H1 (cell line): ENCODE measurements around the gene CNTN5. TPM values are rescaled to one million over a fixed set of nuclear protein-coding genes. Genes with fewer than 3 reads are reported as not detected.

ENCODE experiments used
- CHD1 ChIP-seq: IDR thresholded peaks from 2 replicates; pipeline ENCODE4 v1.6.1; 2012; ENCODE audit warnings: low read depth, low read length, improper control_type of control experiment
- CTBP2 ChIP-seq: IDR thresholded peaks from 2 replicates; pipeline ENCODE4 v1.7.0; 2011; ENCODE audit warnings: borderline replicate concordance, mild to moderate bottlenecking, moderate library complexity, mixed read lengths, low read length; ENCODE audit not compliant: insufficient read depth, insufficient read length
- TEAD4 ChIP-seq: IDR thresholded peaks from 2 replicates; pipeline ENCODE4 v1.6.1; 2012; ENCODE audit warnings: low read depth, low read length, inconsistent platforms, mixed read lengths
- polyA plus RNA-seq, 7 experiments: library from polyadenylated mRNA; depleted of rRNA in 3 of 7; stranded (reverse) in 5 of 7; unstranded in 2 of 7; fragments of >200 nt in 5 of 7; fragments of 200-250 nt in 2 of 7; gene quantifications; 1 replicate in 5 of 7; 2 replicates in 1 of 7; 4 replicates in 1 of 7; pipeline versions ENCODE4 v1.2.1 to v1.2.3, GENCODE V29; 2011 to 2013; ENCODE audit warnings: missing spikeins in 2 of 7, mixed read lengths in 2 of 7
- total RNA-seq: library from RNA; stranded (reverse); fragmentation: NEBNext Ultra II Directional; extraction: Animal tissue kit (Norgen Biotek cat#: 25700); gene quantifications from 2 replicates; pipeline ENCODE4 v1.2.1, GENCODE V29; 2021

Gene CNTN5
- total and polyA plus RNA-seq, 2 of the 8 experiments (the other 6 are each of a cell fraction or from before 2014, with no cell fraction given), result not detected

GRCh38 chr11:99920956-99921355, 900.2 kb downstream of the CNTN5 start (continued):
- TF ChIP-seq CHD1 (no peak), TEAD4 (no peak), CTBP2 (no peak)
